Keratinocyte (primary cell): Measurements from ENCODE around the gene TEX36. TPM values are rescaled to one million over a fixed set of nuclear protein-coding genes. Genes with fewer than 3 reads are reported as not detected.

Experiments used
- DNase-seq: peaks from one replicate; pipeline ENCODE4 v3.0.0-alpha.2; 2011; ENCODE audit warnings: low read depth, missing footprints, low spot score
- FAIRE-seq: peaks from 2 replicates; lab custom pipeline; 2011; peaks lifted over from hg19 to GRCh38; lab: Jason Lieb, UNC
- H2AFZ ChIP-seq: 2 replicates; pipeline ENCODE4 v1.6.0; 2012; ENCODE audit warnings: low read length, control low read depth, inconsistent platforms; ENCODE audit not compliant: control insufficient read depth
- H3K27ac ChIP-seq: 2 replicates; pipeline ENCODE4 v1.5.1; 2011; ENCODE audit warnings: low read length; ENCODE audit not compliant: control insufficient read depth, insufficient read depth
- H3K27me3 ChIP-seq: 3 replicates; pipeline ENCODE4 v1.6.0; 2011; ENCODE audit warnings: low read length; ENCODE audit not compliant: control insufficient read depth, insufficient read depth; ENCODE audit errors: extremely low read depth
- H3K36me3 ChIP-seq, 2 experiments: 2 replicates in 1 of 2; 3 replicates in 1 of 2; pipeline ENCODE4 v1.5.1; 2011; ENCODE audit warnings: low read length in 2 of 2, mild to moderate bottlenecking in 1 of 2; ENCODE audit not compliant: control insufficient read depth in 2 of 2, insufficient read depth in 2 of 2; ENCODE audit errors: extremely low read depth in 1 of 2
- H3K4me1 ChIP-seq: 3 replicates; pipeline ENCODE4 v1.5.1; 2011; ENCODE audit warnings: low read length; ENCODE audit not compliant: control insufficient read depth, insufficient read depth; ENCODE audit errors: extremely low read depth
- H3K4me2 ChIP-seq: 3 replicates; pipeline ENCODE4 v1.6.0; 2011; ENCODE audit warnings: low read depth, low read length; ENCODE audit not compliant: control insufficient read depth, insufficient read depth; ENCODE audit errors: extremely low read depth
- H3K4me3 ChIP-seq, 3 experiments: fragments of 200-600 bp in 1 of 3; sonication (generic) in 1 of 3; 2 replicates in 2 of 3; 3 replicates in 1 of 3; pipeline ENCODE4 v1.5.1; 2011 to 2016; ENCODE audit warnings: low read length in 3 of 3, mild to moderate bottlenecking in 3 of 3, control low read depth in 2 of 3, inconsistent platforms in 1 of 3, low read depth in 1 of 3, mixed read lengths in 1 of 3, mixed run types in 1 of 3, moderate library complexity in 1 of 3; ENCODE audit not compliant: control insufficient read depth in 2 of 3, insufficient read depth in 2 of 3; ENCODE audit errors: extremely low read depth in 1 of 3
- H3K79me2 ChIP-seq: 2 replicates; pipeline ENCODE4 v1.6.0; 2012; ENCODE audit warnings: low read length; ENCODE audit not compliant: control insufficient read depth, insufficient read depth
- H3K9ac ChIP-seq: 3 replicates; pipeline ENCODE4 v1.6.0; 2011; ENCODE audit warnings: low read length; ENCODE audit not compliant: control insufficient read depth, insufficient read depth; ENCODE audit errors: extremely low read depth
- H3K9me1 ChIP-seq: 3 replicates; pipeline ENCODE4 v1.6.0; 2011; ENCODE audit warnings: low read length; ENCODE audit not compliant: control insufficient read depth, insufficient read depth; ENCODE audit errors: extremely low read depth
- H3K9me3 ChIP-seq: 2 replicates; pipeline ENCODE4 v1.5.1; 2012; ENCODE audit warnings: low read depth, low read length; ENCODE audit not compliant: control insufficient read depth
- H4K20me1 ChIP-seq: 3 replicates; pipeline ENCODE4 v1.6.0; 2011; ENCODE audit warnings: low read length; ENCODE audit not compliant: control insufficient read depth, insufficient read depth; ENCODE audit errors: extremely low read depth
- EZH2 ChIP-seq: IDR thresholded peaks from one replicate; pipeline ENCODE4 v1.6.1; 2012; ENCODE audit warnings: inconsistent platforms, mild to moderate bottlenecking, low read length, moderate library complexity
- dilution Hi-C: fragments of 300-500 bp; cut with MboI; formaldehyde crosslinking; loops from one replicate; pipeline ENCODE4 v1.7.0; 2020; ENCODE audit warnings: low sequenced_read_pairs; ENCODE audit not compliant: extremely low pct_ligation_motif_present
- polyA plus RNA-seq, 5 experiments: library from polyadenylated mRNA; depleted of rRNA in 3 of 5; stranded (reverse) in 3 of 5; stranded (forward) in 1 of 5; unstranded in 1 of 5; fragments of >200 nt; gene quantifications; 1 replicate in 1 of 5; 2 replicates in 3 of 5; 3 replicates in 1 of 5; pipeline versions ENCODE4 v1.2.1 to v1.2.3, GENCODE V29; 2011 to 2012; ENCODE audit warnings: missing spikeins in 2 of 5, low read depth in 1 of 5, low replicate concordance in 1 of 5
- TF ChIP-seq, protein P1 (sequence below), 3 experiments: IDR thresholded peaks in 1 of 3; conservative IDR thresholded peaks in 1 of 3; optimal IDR thresholded peaks in 1 of 3; 2 replicates in 2 of 3; 3 replicates in 1 of 3; pipeline versions ENCODE3 to v1.5.1; 2011; ENCODE audit warnings: low read length in 3 of 3, mild to moderate bottlenecking in 3 of 3, moderate library complexity in 2 of 3, control low read depth in 1 of 3, inconsistent platforms in 1 of 3; ENCODE audit not compliant: insufficient read depth in 2 of 3; ENCODE audit errors: extremely low read depth in 1 of 3

Gene TEX36
- polyA plus RNA-seq, 1 donor (not counting 4 experiments of a cell fraction or from before 2014, with no cell fraction given), result not detected

DNA sequence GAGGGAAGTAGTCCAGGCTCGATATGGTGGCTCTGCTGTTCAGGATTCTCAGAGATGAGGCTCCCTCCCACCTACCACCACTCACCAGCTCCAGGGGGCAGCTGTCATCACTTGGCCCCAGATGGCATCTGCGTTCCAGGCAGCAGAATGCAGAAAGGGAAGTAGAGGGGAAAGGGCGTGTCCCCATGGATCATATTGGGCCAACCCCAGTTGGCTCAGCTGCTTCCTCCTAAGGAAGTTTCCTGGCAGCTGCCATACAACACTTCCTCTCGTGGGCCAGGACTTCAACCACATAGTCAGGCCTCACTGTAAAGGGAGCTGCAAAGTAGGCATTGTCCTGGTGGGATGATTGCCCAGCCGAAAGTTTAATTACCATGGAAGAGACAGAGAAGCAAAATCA is 1.6 kb upstream of the TEX36 start:
- FAIRE-seq, result no peak
- no peak overlapping the region for H3K9ac ChIP-seq
- peaks cover 10% of the 10 kb centered on the region for H3K4me1 ChIP-seq
- H3K36me3 ChIP-seq, result no peaks in the 10 kb centered on the region
- H3K9me1 ChIP-seq, result no peaks in the 10 kb centered on the region
- no peak overlapping the region for H2AFZ ChIP-seq
- H3K79me2 ChIP-seq, result no peaks in the 10 kb centered on the region
- no peaks in the 10 kb centered on the region for H3K9me3 ChIP-seq
- TF ChIP-seq EZH2, result no peak
- TF ChIP-seq, protein P1, sequence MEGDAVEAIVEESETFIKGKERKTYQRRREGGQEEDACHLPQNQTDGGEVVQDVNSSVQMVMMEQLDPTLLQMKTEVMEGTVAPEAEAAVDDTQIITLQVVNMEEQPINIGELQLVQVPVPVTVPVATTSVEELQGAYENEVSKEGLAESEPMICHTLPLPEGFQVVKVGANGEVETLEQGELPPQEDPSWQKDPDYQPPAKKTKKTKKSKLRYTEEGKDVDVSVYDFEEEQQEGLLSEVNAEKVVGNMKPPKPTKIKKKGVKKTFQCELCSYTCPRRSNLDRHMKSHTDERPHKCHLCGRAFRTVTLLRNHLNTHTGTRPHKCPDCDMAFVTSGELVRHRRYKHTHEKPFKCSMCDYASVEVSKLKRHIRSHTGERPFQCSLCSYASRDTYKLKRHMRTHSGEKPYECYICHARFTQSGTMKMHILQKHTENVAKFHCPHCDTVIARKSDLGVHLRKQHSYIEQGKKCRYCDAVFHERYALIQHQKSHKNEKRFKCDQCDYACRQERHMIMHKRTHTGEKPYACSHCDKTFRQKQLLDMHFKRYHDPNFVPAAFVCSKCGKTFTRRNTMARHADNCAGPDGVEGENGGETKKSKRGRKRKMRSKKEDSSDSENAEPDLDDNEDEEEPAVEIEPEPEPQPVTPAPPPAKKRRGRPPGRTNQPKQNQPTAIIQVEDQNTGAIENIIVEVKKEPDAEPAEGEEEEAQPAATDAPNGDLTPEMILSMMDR (optimal IDR thresholded peaks at IDR 0.05 in 1 of 3, IDR thresholded peaks at IDR 0.05 in 1 of 3, conservative IDR thresholded peaks at IDR 0.05 in 1 of 3; ENCODE audit: extremely low read depth in 1 of 3, insufficient read depth in 2 of 3, low read length in 3 of 3), result no peak
- H3K4me2 ChIP-seq, result no peak overlapping the region
- H3K27me3 ChIP-seq, result no peaks in the 10 kb centered on the region
- H3K27ac ChIP-seq, result no peak overlapping the region
- dilution Hi-C loops, result no loop called here
- no peak for DNase-seq
- no peaks in the 10 kb centered on the region for H4K20me1 ChIP-seq
- no peak overlapping the region for H3K4me3 ChIP-seq

DNA sequence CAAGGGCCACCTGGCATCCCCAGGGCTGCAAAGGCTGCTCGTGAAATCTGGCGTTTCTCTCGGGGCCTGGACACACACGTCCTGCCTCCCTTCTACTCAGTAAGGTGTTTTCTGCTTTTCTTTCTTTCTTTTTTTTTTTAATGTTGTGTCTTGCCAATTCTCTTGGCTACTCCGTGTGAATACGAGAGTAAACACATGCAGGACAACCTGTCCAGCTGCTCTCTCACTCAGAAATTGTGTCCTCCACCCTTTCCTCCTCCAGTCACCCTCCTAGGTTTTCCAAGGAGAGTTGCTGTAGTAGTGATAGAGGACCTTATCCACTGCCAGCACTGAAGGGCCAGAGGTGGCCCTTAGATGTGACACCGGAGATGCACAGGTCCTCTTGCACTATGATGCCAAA is 858 bp upstream of the TEX36 start:
- no peak overlapping the region for H3K27ac ChIP-seq
- no peaks in the 10 kb centered on the region for H3K79me2 ChIP-seq
- no peaks in the 10 kb centered on the region for H3K27me3 ChIP-seq
- H3K9ac ChIP-seq, result no peak overlapping the region
- H3K9me3 ChIP-seq, result no peaks in the 10 kb centered on the region
- H3K4me3 ChIP-seq, result no peak overlapping the region
- H2AFZ ChIP-seq, result no peak overlapping the region
- no peaks in the 10 kb centered on the region for H3K9me1 ChIP-seq
- H3K4me1 ChIP-seq, result peaks cover 10% of the 10 kb centered on the region
- TF ChIP-seq, protein P1 (optimal IDR thresholded peaks at IDR 0.05 in 1 of 3, IDR thresholded peaks at IDR 0.05 in 1 of 3, conservative IDR thresholded peaks at IDR 0.05 in 1 of 3; ENCODE audit: extremely low read depth in 1 of 3, insufficient read depth in 2 of 3, low read length in 3 of 3), result no peak
- no peak for TF ChIP-seq EZH2
- no peaks in the 10 kb centered on the region for H4K20me1 ChIP-seq
- dilution Hi-C loops, result no loop called here
- H3K4me2 ChIP-seq, result no peak overlapping the region
- FAIRE-seq (no peak), DNase-seq (no peak)
- H3K36me3 ChIP-seq, result no peaks in the 10 kb centered on the region
